Amniotic stem cell (primary cell): Measurements from ENCODE around the gene CALML6.
A peak's percentile ranks its signal among the peaks of the same experiment; 100 is the strongest.

Source experiments
- DNase-seq: peaks from one replicate; lab custom pipeline; 2025; lab: John Stamatoyannopoulos, UW

Gene CALML6

GRCh38 chr1:1892079-1892762 lies 22.8 kb upstream of the CALML6 start:
- DNase-seq, result no peak

GRCh38 chr1:1892763-1893120 lies 22.3 kb upstream of the CALML6 start:
- no peak for DNase-seq

- DNase-seq, result no peak
Measured at GRCh38 chr1:1893291-1893985, 21.6 kb upstream of the CALML6 start.

GRCh38 chr1:1893997-1894353 lies 21.1 kb upstream of the CALML6 start:
- no peak for DNase-seq

GRCh38 chr1:1894354-1895059 lies 20.6 kb upstream of the CALML6 start:
- DNase-seq, result no peak

- DNase-seq, result no peak
Measured at GRCh38 chr1:1895060-1895418, 20.0 kb upstream of the CALML6 start.

GRCh38 chr1:1895456-1896336 lies 19.4 kb upstream of the CALML6 start:
- DNase-seq, result no peak

GRCh38 chr1:1898246-1898933 lies 16.7 kb upstream of the CALML6 start:
- DNase-seq, result no peak

- no peak for DNase-seq
Measured at GRCh38 chr1:1899266-1899966, 15.6 kb upstream of the CALML6 start.

- DNase-seq, result no peak
Measured at GRCh38 chr1:1899967-1900327, 15.1 kb upstream of the CALML6 start.

GRCh38 chr1:1900883-1901640 lies 14.0 kb upstream of the CALML6 start:
- no peak for DNase-seq

GRCh38 chr1:1901641-1902294 lies 13.3 kb upstream of the CALML6 start:
- no peak for DNase-seq

GRCh38 chr1:1903224-1903623 lies 11.8 kb upstream of the CALML6 start:
- no peak for DNase-seq

GRCh38 chr1:1906185-1907097 lies 8.6 kb upstream of the CALML6 start:
- peak; percentile 57 for DNase-seq

GRCh38 chr1:1907098-1907736 lies 7.8 kb upstream of the CALML6 start:
- DNase-seq, result no peak

- no peak for DNase-seq
Measured at GRCh38 chr1:1908506-1908791, 6.6 kb upstream of the CALML6 start.

GRCh38 chr1:1910033-1910465 lies 5.0 kb upstream of the CALML6 start:
- no peak for DNase-seq

GRCh38 chr1:1910651-1911331 lies 4.3 kb upstream of the CALML6 start:
- DNase-seq, result no peak
